ENCODE data around the gene RPL38.

RPL38 gene

GRCh38 chr17:74177018-74177450 lies 26.4 kb upstream of the RPL38 start:
- Histone ChIP-seq H3K79me2 (ENCODE audit: insufficient read depth, low read length) (no peaks in the 10 kb centered on the region), H3K4me1 (ENCODE audit: insufficient read depth, low read length) (no peaks in the 10 kb centered on the region), H2AFZ (ENCODE audit: low read depth, low read length) (no peak overlapping the region), H3K4me2 (ENCODE audit: insufficient read depth, low read length) (no peak overlapping the region), H3K4me3 (ENCODE audit: low read depth in 1 of 2, low read length in 2 of 2) (no peak overlapping the region), H3K36me3 (ENCODE audit: insufficient read depth, low read length) (no peaks in the 10 kb centered on the region), H3K27me3 (ENCODE audit: insufficient read depth, low read length, poor library complexity) (peaks cover 24% of the 10 kb centered on the region), H4K20me1 (ENCODE audit: insufficient read depth, low read length) (no peaks in the 10 kb centered on the region), H3K27ac (ENCODE audit: low read length) (no peak overlapping the region), H3K9ac (ENCODE audit: low read depth, low read length) (no peak overlapping the region), H3K9me3 (ENCODE audit: insufficient read depth, low read length, severe bottlenecking) (no peaks in the 10 kb centered on the region)
- ATAC-seq (ENCODE audit: insufficient read depth, low read depth): no peak
- TF ChIP-seq EZH2 (IDR thresholded peaks at IDR 0.05; ENCODE audit: borderline replicate concordance, low read depth, low read length, severe bottlenecking) (no peak), CTCF (IDR thresholded peaks at IDR 0.05; ENCODE audit: borderline replicate concordance, extremely low read depth, low read length, poor library complexity, severe bottlenecking) (no peak)
- no peak for DNase-seq

- no peak for TF ChIP-seq CTCF (IDR thresholded peaks at IDR 0.05; ENCODE audit: borderline replicate concordance, extremely low read depth, low read length, poor library complexity, severe bottlenecking)
- TF ChIP-seq EZH2 (IDR thresholded peaks at IDR 0.05; ENCODE audit: borderline replicate concordance, low read depth, low read length, severe bottlenecking): no peak
Measured at GRCh38 chr17:74179576-74179975, 23.9 kb upstream of the RPL38 start.

GRCh38 chr17:74180336-74180735 lies 23.1 kb upstream of the RPL38 start:
- H3K36me3 ChIP-seq (ENCODE audit: insufficient read depth, low read length): no peaks in the 10 kb centered on the region
- no peak overlapping the region for H2AFZ ChIP-seq (ENCODE audit: low read depth, low read length)
- H3K4me3 ChIP-seq (ENCODE audit: low read depth in 1 of 2, low read length in 2 of 2): no peak overlapping the region
- no peak for TF ChIP-seq EZH2 (IDR thresholded peaks at IDR 0.05; ENCODE audit: borderline replicate concordance, low read depth, low read length, severe bottlenecking)
- no peak for TF ChIP-seq CTCF (IDR thresholded peaks at IDR 0.05; ENCODE audit: borderline replicate concordance, extremely low read depth, low read length, poor library complexity, severe bottlenecking)
- H3K27me3 ChIP-seq (ENCODE audit: insufficient read depth, low read length, poor library complexity): peaks cover 15% of the 10 kb centered on the region
- no peak for DNase-seq
- H3K27ac ChIP-seq (ENCODE audit: low read length): no peak overlapping the region
- H3K9me3 ChIP-seq (ENCODE audit: insufficient read depth, low read length, severe bottlenecking): no peaks in the 10 kb centered on the region
- ATAC-seq (ENCODE audit: insufficient read depth, low read depth): no peak
- no peak overlapping the region for H3K4me2 ChIP-seq (ENCODE audit: insufficient read depth, low read length)
- no peaks in the 10 kb centered on the region for H3K4me1 ChIP-seq (ENCODE audit: insufficient read depth, low read length)
- H3K79me2 ChIP-seq (ENCODE audit: insufficient read depth, low read length): no peaks in the 10 kb centered on the region
- no peaks in the 10 kb centered on the region; the same call in 1 of the 2 replicates for H4K20me1 ChIP-seq (ENCODE audit: insufficient read depth, low read length)
- no peak overlapping the region for H3K9ac ChIP-seq (ENCODE audit: low read depth, low read length)

More at GRCh38 chr17:74179576-74179975, 23.9 kb upstream of the RPL38 start:
- H3K4me1 ChIP-seq (ENCODE audit: insufficient read depth, low read length): no peaks in the 10 kb centered on the region
- DNase-seq (no peak), ATAC-seq (ENCODE audit: insufficient read depth, low read depth) (no peak)
- H3K36me3 ChIP-seq (ENCODE audit: insufficient read depth, low read length): no peaks in the 10 kb centered on the region
- H2AFZ ChIP-seq (ENCODE audit: low read depth, low read length): no peak overlapping the region
- H3K27ac ChIP-seq (ENCODE audit: low read length): no peak overlapping the region
- no peaks in the 10 kb centered on the region for H3K79me2 ChIP-seq (ENCODE audit: insufficient read depth, low read length)
- H3K27me3 ChIP-seq (ENCODE audit: insufficient read depth, low read length, poor library complexity): peaks cover 19% of the 10 kb centered on the region
- no peaks in the 10 kb centered on the region; the same call in 1 of the 2 replicates for H4K20me1 ChIP-seq (ENCODE audit: insufficient read depth, low read length)
- H3K4me2 ChIP-seq (ENCODE audit: insufficient read depth, low read length): no peak overlapping the region
- H3K4me3 ChIP-seq (ENCODE audit: low read depth in 1 of 2, low read length in 2 of 2): no peak overlapping the region
- no peaks in the 10 kb centered on the region for H3K9me3 ChIP-seq (ENCODE audit: insufficient read depth, low read length, severe bottlenecking)
- no peak overlapping the region for H3K9ac ChIP-seq (ENCODE audit: low read depth, low read length)

- no peaks in the 10 kb centered on the region for H3K79me2 ChIP-seq (ENCODE audit: insufficient read depth, low read length)
- H3K27me3 ChIP-seq (ENCODE audit: insufficient read depth, low read length, poor library complexity): peaks cover 15% of the 10 kb centered on the region
- H3K36me3 ChIP-seq (ENCODE audit: insufficient read depth, low read length): no peaks in the 10 kb centered on the region
- no peak overlapping the region for H3K9ac ChIP-seq (ENCODE audit: low read depth, low read length)
- no peaks in the 10 kb centered on the region for H3K4me1 ChIP-seq (ENCODE audit: insufficient read depth, low read length)
- no peak overlapping the region for H2AFZ ChIP-seq (ENCODE audit: low read depth, low read length)
- H4K20me1 ChIP-seq (ENCODE audit: insufficient read depth, low read length): no peaks in the 10 kb centered on the region; the same call in 1 of the 2 replicates
- no peak overlapping the region for H3K27ac ChIP-seq (ENCODE audit: low read length)
- TF ChIP-seq CTCF (IDR thresholded peaks at IDR 0.05; ENCODE audit: borderline replicate concordance, extremely low read depth, low read length, poor library complexity, severe bottlenecking) (no peak), EZH2 (IDR thresholded peaks at IDR 0.05; ENCODE audit: borderline replicate concordance, low read depth, low read length, severe bottlenecking) (no peak)
- ATAC-seq (ENCODE audit: insufficient read depth, low read depth) (no peak), DNase-seq (no peak)
- no peak overlapping the region for H3K4me3 ChIP-seq (ENCODE audit: low read depth in 1 of 2, low read length in 2 of 2)
- no peak overlapping the region for H3K4me2 ChIP-seq (ENCODE audit: insufficient read depth, low read length)
- H3K9me3 ChIP-seq (ENCODE audit: insufficient read depth, low read length, severe bottlenecking): no peaks in the 10 kb centered on the region
Measured at GRCh38 chr17:74181341-74181740, 22.1 kb upstream of the RPL38 start.
